Endothelial cell of umbilical vein (primary cell): ENCODE data around the gene SEMA4B. TPM values are rescaled to one million over a fixed set of nuclear protein-coding genes. Genes with fewer than 3 reads are reported as not detected.

Source experiments
- BruUV-seq: library from RNA; stranded (reverse); fragments of 400-500 nt; replicated peaks from 2 replicates; lab custom pipeline; 2021; lab: Mats Ljungman, UMichigan
- CTCF ChIA-PET: fragments of 300-600, 350-600 bp; sonication (Branson Sonifier 250); formaldehyde crosslinking; loops from one replicate; lab custom pipeline; 2021; ENCODE audit warnings: antibody characterized with exemption, inconsistent platforms; lab: Charles Lee
- POLR2A ChIA-PET: fragments of 300-600, 350-600 bp; sonication (Branson Sonifier 250); formaldehyde crosslinking; loops from one replicate; lab custom pipeline; 2021; ENCODE audit warnings: antibody characterized with exemption, inconsistent platforms; lab: Charles Lee
- DNase-seq: peaks from one replicate; pipeline ENCODE4 v3.0.0-alpha.2; 2011; ENCODE audit warnings: low read depth, low spot score
- FAIRE-seq: peaks from 2 replicates; lab custom pipeline; 2011; peaks lifted over from hg19 to GRCh38; lab: Jason Lieb, UNC
- H2AFZ ChIP-seq: 2 replicates; pipeline ENCODE4 v1.6.0; 2012; ENCODE audit warnings: low read depth, low read length, control low read depth, inconsistent platforms
- H3K27ac ChIP-seq: 2 replicates; pipeline ENCODE4 v1.5.1; 2011; ENCODE audit warnings: low read depth, mild to moderate bottlenecking, control low read depth, low read length, moderate library complexity; ENCODE audit not compliant: insufficient read depth
- H3K27me3 ChIP-seq, 2 experiments: 2 replicates each; pipeline versions ENCODE4 v1.6.0 to v1.6.1; 2011; ENCODE audit warnings: low read length in 2 of 2, mixed read lengths in 1 of 2; ENCODE audit not compliant: control insufficient read depth in 2 of 2, insufficient read depth in 2 of 2
- H3K36me3 ChIP-seq, 2 experiments: 2 replicates in 1 of 2; 3 replicates in 1 of 2; pipeline ENCODE4 v1.5.1; 2011; ENCODE audit warnings: low read length in 2 of 2, mild to moderate bottlenecking in 1 of 2, moderate library complexity in 1 of 2; ENCODE audit not compliant: control insufficient read depth in 2 of 2, insufficient read depth in 2 of 2; ENCODE audit errors: extremely low read depth in 1 of 2
- H3K4me1 ChIP-seq: 3 replicates; pipeline ENCODE4 v1.5.1; 2011; ENCODE audit warnings: mild to moderate bottlenecking, low read length; ENCODE audit not compliant: control insufficient read depth, insufficient read depth; ENCODE audit errors: extremely low read depth
- H3K4me2 ChIP-seq: 2 replicates; pipeline ENCODE4 v1.6.1; 2011; ENCODE audit warnings: low read length, control low read depth, mixed read lengths; ENCODE audit not compliant: insufficient read depth
- H3K4me3 ChIP-seq, 3 experiments: fragments of 200-600 bp in 1 of 3; sonication (generic), shearing (Covaris generic) in 1 of 3; replicated peaks in 1 of 3; 2 replicates each; pipeline ENCODE4 v1.5.1; 2011 to 2016; ENCODE audit warnings: control low read depth in 3 of 3, low read length in 3 of 3, mild to moderate bottlenecking in 2 of 3, inconsistent platforms in 1 of 3, low read depth in 1 of 3, moderate library complexity in 1 of 3; ENCODE audit not compliant: insufficient read depth in 1 of 3
- H3K79me2 ChIP-seq: 2 replicates; pipeline ENCODE4 v1.6.0; 2012; ENCODE audit warnings: low read length, inconsistent platforms; ENCODE audit not compliant: control insufficient read depth, insufficient read depth
- H3K9ac ChIP-seq: replicated peaks from 2 replicates; pipeline ENCODE3; 2011; ENCODE audit warnings: low read length, control low read depth; ENCODE audit not compliant: insufficient read depth; ENCODE audit errors: extremely low read depth
- H3K9me1 ChIP-seq: replicated peaks from 3 replicates; pipeline ENCODE4 v1.6.0; 2011; ENCODE audit warnings: mild to moderate bottlenecking, low read length; ENCODE audit not compliant: control insufficient read depth, insufficient read depth; ENCODE audit errors: extremely low read depth
- H3K9me3 ChIP-seq: replicated peaks from 2 replicates; pipeline ENCODE4 v1.5.1; 2012; ENCODE audit warnings: low read length, inconsistent platforms; ENCODE audit not compliant: control insufficient read depth, insufficient read depth
- H4K20me1 ChIP-seq: replicated peaks from 2 replicates; pipeline ENCODE3; 2011; ENCODE audit warnings: mild to moderate bottlenecking, low read length; ENCODE audit not compliant: control insufficient read depth, insufficient read depth; ENCODE audit errors: extremely low read depth
- CTCF ChIP-seq, 2 donors: IDR thresholded peaks; 1 replicate in 1 of 2; 2 replicates in 1 of 2; pipeline ENCODE4 v1.5.1; 2011; ENCODE audit warnings: low read length in 2 of 2, mild to moderate bottlenecking in 2 of 2, moderate library complexity in 2 of 2, control low read depth in 1 of 2, inconsistent platforms in 1 of 2, low read depth in 1 of 2; ENCODE audit not compliant: insufficient read depth in 1 of 2; ENCODE audit errors: extremely low read depth in 1 of 2
- EZH2 ChIP-seq: IDR thresholded peaks from 2 replicates; pipeline ENCODE4 v1.6.1; 2012; ENCODE audit warnings: borderline replicate concordance, low read depth, mild to moderate bottlenecking, moderate library complexity, low read length, inconsistent platforms; ENCODE audit not compliant: severe bottlenecking
- FOS ChIP-seq: IDR thresholded peaks from 2 replicates; pipeline ENCODE4 v1.6.1; 2011; ENCODE audit warnings: mild to moderate bottlenecking, low read length, moderate library complexity, borderline replicate concordance; ENCODE audit not compliant: insufficient read depth
- GATA2 ChIP-seq: IDR thresholded peaks from 2 replicates; pipeline ENCODE4 v1.7.0; 2011; ENCODE audit warnings: low read depth, mild to moderate bottlenecking, moderate library complexity, mixed read lengths, low read length; ENCODE audit not compliant: insufficient read length, insufficient read depth
- JUN ChIP-seq: IDR thresholded peaks from 2 replicates; pipeline ENCODE4 v1.6.1; 2011; ENCODE audit warnings: borderline replicate concordance, low read depth; ENCODE audit not compliant: insufficient read length, insufficient read depth
- MAX ChIP-seq: IDR thresholded peaks from 2 replicates; pipeline ENCODE4 v1.6.1; 2011; ENCODE audit not compliant: insufficient read depth, insufficient read length
- POLR2A ChIP-seq: IDR thresholded peaks from 2 replicates; pipeline ENCODE4 v1.6.1; 2012; ENCODE audit warnings: low read depth, mild to moderate bottlenecking, control low read depth, low read length
- POLR2AphosphoS5 ChIP-seq: IDR thresholded peaks from 2 replicates; pipeline ENCODE4 v1.6.1; 2012; ENCODE audit warnings: low read depth, mild to moderate bottlenecking, control low read depth, low read length, moderate library complexity; ENCODE audit not compliant: insufficient read depth
- dilution Hi-C: fragments of 300-500 bp; cut with MboI; formaldehyde crosslinking; loops from one replicate; pipeline ENCODE4 v1.15.0; 2019; ENCODE audit warnings: low sequenced_read_pairs; ENCODE audit not compliant: extremely low pct_ligation_motif_present
- intact Hi-C: fragments of 100-400 bp; cut with micrococcal nuclease; formaldehyde crosslinking; loops from one replicate; pipeline ENCODE4 v1.10.0; 2022
- polyA plus RNA-seq, 4 experiments: library from polyadenylated mRNA; depleted of rRNA in 3 of 4; stranded (reverse) in 3 of 4; unstranded in 1 of 4; fragments of >200 nt; gene quantifications; 2 replicates each; pipeline versions ENCODE4 v1.2.1 to v1.2.3, GENCODE V29; 2011 to 2012; ENCODE audit warnings: missing spikeins in 1 of 4
- total RNA-seq: library from RNA; stranded (reverse); gene quantifications from 2 replicates; pipeline ENCODE4 v1.2.3, GENCODE V29; 2021

SEMA4B gene
- total and polyA plus RNA-seq, 2 donors (not counting 3 experiments of a cell fraction or from before 2014, with no cell fraction given), result 6.1 to 7.1 TPM

GRCh38 chr15:90207252-90207651 lies 6.1 kb downstream of the SEMA4B start:
- TF ChIP-seq MAX, result no peak
- no peak for TF ChIP-seq EZH2
- TF ChIP-seq FOS, result no peak
- no peak for TF ChIP-seq POLR2A
- TF ChIP-seq JUN, result no peak
- TF ChIP-seq CTCF (IDR thresholded peaks at IDR 0.05; ENCODE audit: extremely low read depth in 1 of 2, insufficient read depth in 1 of 2, low read depth in 1 of 2, low read length in 2 of 2), result no peak
- no peak for TF ChIP-seq POLR2AphosphoS5
- TF ChIP-seq GATA2, result no peak
- Histone ChIP-seq H3K27me3 (no peaks in the 10 kb centered on the region), H2AFZ (no peak overlapping the region), H3K9ac (no peak overlapping the region), H3K4me3 (no peak overlapping the region), H3K36me3 (no peaks in the 10 kb centered on the region), H3K9me1 (no peaks in the 10 kb centered on the region), H4K20me1 (no peaks in the 10 kb centered on the region), H3K4me2 (no peak overlapping the region), H3K79me2 (no peaks in the 10 kb centered on the region), H3K27ac (no peak overlapping the region), H3K4me1 (peaks cover 12% of the 10 kb centered on the region), H3K9me3 (no peaks in the 10 kb centered on the region)
- ChIA-PET POLR2A (no interaction called here), CTCF (interaction anchor here (7.5 kb wide), 1 partner anchor 9 kb away, joined by 34 read pairs; no protein-coding TSS in a partner anchor)
- dilution Hi-C loops, result no loop called here
- DNase-seq (no peak), FAIRE-seq (no peak)
- no TSS peak for BruUV-seq
- intact Hi-C loops, result no loop called here
